Measurements from ENCODE around the gene RALA. TPM values are rescaled to one million over a fixed set of nuclear protein-coding genes. Genes with fewer than 3 reads are reported as not detected.
A peak's percentile ranks its signal among the peaks of the same experiment; 100 is the strongest.

RALA gene
- total and polyA plus RNA-seq, 2 of the 13 experiments (the other 11 are each of a cell fraction or from before 2014, with no cell fraction given): 11.8 to 19.5 TPM

DNA sequence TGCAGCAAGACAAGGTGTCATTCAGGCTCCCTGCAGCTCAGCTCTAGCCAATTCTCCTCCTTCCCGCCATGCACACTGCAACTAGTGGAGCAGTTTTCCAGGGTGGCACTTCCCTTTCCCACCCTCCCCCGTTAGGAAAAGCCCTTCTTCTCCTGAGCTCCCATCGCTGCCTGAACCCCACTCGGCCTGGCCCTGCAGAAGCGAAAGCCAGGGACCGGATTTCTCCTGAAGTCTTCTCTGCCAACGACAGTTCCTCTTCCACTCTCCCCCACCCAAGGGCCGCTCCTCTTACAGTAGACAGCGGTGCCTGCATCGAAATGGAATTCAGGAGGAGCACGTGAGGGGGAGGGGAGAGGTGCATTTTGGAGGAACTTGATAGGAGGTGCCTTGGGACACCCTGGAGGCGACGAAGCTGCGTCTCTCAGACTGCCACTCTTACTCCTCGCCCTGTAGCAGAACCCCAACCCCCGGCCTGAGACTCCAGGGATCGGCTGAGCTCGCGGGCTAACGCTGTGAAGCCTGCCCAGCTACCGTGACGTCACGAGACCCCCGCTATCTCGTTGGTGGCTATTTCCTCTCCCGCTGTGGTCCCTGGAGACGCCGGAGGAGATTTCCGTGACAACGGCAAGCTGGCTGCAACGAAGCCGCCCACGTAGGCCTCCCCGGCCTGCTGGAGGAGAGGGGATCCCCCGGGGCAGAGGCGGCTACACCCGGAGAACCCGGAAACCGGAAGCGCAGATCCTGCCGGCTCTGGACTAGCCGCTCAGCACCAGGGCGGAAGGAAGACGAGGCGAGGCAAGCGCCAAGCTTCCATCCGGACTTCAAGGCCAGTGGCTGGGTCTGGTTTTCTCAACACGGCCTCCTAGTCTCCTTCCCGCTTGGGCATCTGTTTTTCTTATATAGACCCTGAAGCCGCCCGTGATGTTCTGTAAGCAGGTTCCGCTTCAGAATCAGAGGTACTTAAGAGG lies 109.7 kb downstream of the RALA start (continued):
- TF ChIP-seq, protein P1, sequence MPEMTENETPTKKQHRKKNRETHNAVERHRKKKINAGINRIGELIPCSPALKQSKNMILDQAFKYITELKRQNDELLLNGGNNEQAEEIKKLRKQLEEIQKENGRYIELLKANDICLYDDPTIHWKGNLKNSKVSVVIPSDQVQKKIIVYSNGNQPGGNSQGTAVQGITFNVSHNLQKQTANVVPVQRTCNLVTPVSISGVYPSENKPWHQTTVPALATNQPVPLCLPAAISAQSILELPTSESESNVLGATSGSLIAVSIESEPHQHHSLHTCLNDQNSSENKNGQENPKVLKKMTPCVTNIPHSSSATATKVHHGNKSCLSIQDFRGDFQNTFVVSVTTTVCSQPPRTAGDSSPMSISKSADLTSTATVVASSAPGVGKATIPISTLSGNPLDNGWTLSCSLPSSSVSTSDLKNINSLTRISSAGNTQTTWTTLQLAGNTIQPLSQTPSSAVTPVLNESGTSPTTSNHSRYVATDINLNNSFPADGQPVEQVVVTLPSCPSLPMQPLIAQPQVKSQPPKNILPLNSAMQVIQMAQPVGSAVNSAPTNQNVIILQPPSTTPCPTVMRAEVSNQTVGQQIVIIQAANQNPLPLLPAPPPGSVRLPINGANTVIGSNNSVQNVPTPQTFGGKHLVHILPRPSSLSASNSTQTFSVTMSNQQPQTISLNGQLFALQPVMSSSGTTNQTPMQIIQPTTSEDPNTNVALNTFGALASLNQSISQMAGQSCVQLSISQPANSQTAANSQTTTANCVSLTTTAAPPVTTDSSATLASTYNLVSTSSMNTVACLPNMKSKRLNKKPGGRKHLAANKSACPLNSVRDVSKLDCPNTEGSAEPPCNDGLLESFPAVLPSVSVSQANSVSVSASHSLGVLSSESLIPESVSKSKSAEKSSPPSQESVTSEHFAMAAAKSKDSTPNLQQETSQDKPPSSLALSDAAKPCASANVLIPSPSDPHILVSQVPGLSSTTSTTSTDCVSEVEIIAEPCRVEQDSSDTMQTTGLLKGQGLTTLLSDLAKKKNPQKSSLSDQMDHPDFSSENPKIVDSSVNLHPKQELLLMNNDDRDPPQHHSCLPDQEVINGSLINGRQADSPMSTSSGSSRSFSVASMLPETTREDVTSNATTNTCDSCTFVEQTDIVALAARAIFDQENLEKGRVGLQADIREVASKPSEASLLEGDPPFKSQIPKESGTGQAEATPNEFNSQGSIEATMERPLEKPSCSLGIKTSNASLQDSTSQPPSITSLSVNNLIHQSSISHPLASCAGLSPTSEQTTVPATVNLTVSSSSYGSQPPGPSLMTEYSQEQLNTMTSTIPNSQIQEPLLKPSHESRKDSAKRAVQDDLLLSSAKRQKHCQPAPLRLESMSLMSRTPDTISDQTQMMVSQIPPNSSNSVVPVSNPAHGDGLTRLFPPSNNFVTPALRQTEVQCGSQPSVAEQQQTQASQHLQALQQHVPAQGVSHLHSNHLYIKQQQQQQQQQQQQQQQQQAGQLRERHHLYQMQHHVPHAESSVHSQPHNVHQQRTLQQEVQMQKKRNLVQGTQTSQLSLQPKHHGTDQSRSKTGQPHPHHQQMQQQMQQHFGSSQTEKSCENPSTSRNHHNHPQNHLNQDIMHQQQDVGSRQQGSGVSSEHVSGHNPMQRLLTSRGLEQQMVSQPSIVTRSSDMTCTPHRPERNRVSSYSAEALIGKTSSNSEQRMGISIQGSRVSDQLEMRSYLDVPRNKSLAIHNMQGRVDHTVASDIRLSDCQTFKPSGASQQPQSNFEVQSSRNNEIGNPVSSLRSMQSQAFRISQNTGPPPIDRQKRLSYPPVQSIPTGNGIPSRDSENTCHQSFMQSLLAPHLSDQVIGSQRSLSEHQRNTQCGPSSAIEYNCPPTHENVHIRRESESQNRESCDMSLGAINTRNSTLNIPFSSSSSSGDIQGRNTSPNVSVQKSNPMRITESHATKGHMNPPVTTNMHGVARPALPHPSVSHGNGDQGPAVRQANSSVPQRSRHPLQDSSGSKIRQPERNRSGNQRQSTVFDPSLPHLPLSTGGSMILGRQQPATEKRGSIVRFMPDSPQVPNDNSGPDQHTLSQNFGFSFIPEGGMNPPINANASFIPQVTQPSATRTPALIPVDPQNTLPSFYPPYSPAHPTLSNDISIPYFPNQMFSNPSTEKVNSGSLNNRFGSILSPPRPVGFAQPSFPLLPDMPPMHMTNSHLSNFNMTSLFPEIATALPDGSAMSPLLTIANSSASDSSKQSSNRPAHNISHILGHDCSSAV (CRISPR knock-in tag; IDR thresholded peaks at IDR 0.05; ENCODE audit: borderline replicate concordance): no peak
- TF ChIP-seq POGZ (CRISPR knock-in tag; IDR thresholded peaks at IDR 0.05) (0 out of 2 replicates have a peak, but pooled peaks have one; percentile 28), ZNF563 (CRISPR knock-in tag; IDR thresholded peaks at IDR 0.05) (no peak), ZUFSP (CRISPR knock-in tag; IDR thresholded peaks at IDR 0.05; ENCODE audit: borderline replicate concordance) (no peak), ZNF670 (CRISPR knock-in tag; IDR thresholded peaks at IDR 0.05; ENCODE audit: borderline replicate concordance) (no peak), RBFOX2 (IDR thresholded peaks at IDR 0.05; ENCODE audit: low read depth, low read length) (no peak), HMGA1 (CRISPR knock-in tag; conservative IDR thresholded peaks at IDR 0.05) (no peak), PAXIP1 (CRISPR knock-in tag; conservative IDR thresholded peaks at IDR 0.05) (no peak), ZFYVE20 (CRISPR knock-in tag; IDR thresholded peaks at IDR 0.05; ENCODE audit: borderline replicate concordance, low read depth) (no peak), ZNF782 (CRISPR knock-in tag; IDR thresholded peaks at IDR 0.05; ENCODE audit: borderline replicate concordance) (no peak), EZH2 (conservative IDR thresholded peaks at IDR 0.05; ENCODE audit: low read depth, low read length) (no peak), POLR2G (IDR thresholded peaks at IDR 0.05; ENCODE audit: low read depth, low read length) (peak; percentile 61), ZKSCAN5 (CRISPR knock-in tag; IDR thresholded peaks at IDR 0.05) (no peak)
